Prostate gland (tissue), 2 donors: ENCODE measurements around the gene DDX31. TPM values are rescaled to one million over a fixed set of nuclear protein-coding genes. Genes with fewer than 3 reads are reported as not detected.

ENCODE experiments used
- DNase-seq: peaks from one replicate; pipeline ENCODE4 v3.0.0-alpha.2; 2019; ENCODE audit warnings: low spot score
- H3K27ac ChIP-seq, 2 donors: fragments of 200-600 bp; sonication (generic); 2 replicates each; pipeline ENCODE4 v1.5.1; 2017 to 2019
- H3K27me3 ChIP-seq: fragments of 200-600 bp; sonication (generic); replicated peaks from 2 replicates; pipeline ENCODE4 v1.5.1; 2019; ENCODE audit not compliant: insufficient read depth
- H3K36me3 ChIP-seq, 2 donors: fragments of 200-600 bp; sonication (generic); 1 replicate in 1 of 2; 2 replicates in 1 of 2; pipeline versions ENCODE4 v1.5.1 to v1.8.1; 2017 to 2019
- H3K4me1 ChIP-seq: fragments of 200-600 bp; sonication (generic); replicated peaks from 2 replicates; pipeline ENCODE4 v1.5.1; 2019
- H3K4me3 ChIP-seq, 2 donors: fragments of 200-600 bp; sonication (generic); 2 replicates each; pipeline ENCODE4 v1.5.1; 2017 to 2019
- H3K9me3 ChIP-seq: fragments of 200-600 bp; sonication (generic); 2 replicates; pipeline ENCODE4 v1.5.1; 2017
- POLR2A ChIP-seq: fragments of 450-650 bp; IDR thresholded peaks from one replicate; pipeline ENCODE4 v1.6.1; 2016; ENCODE audit warnings: antibody characterized with exemption, mild to moderate bottlenecking
- POLR2AphosphoS5 ChIP-seq: sonication (generic); formaldehyde crosslinking; IDR thresholded peaks from one replicate; pipeline ENCODE4 v1.6.1; 2017; ENCODE audit warnings: antibody characterized with exemption
- WGBS: methylation state at CpG from one replicate; pipeline ENCODE4 v1.1.5; 2018; 5-methylcytosine and 5-hydroxymethylcytosine counted together
- intact Hi-C: fragments of 100-400 bp; cut with DNase I; formaldehyde crosslinking; loops from one replicate; pipeline ENCODE4 v1.14.2; 2022
- total RNA-seq, 2 donors: library from RNA; depleted of rRNA; stranded (reverse); fragments of >200 nt; gene quantifications; one replicate each; pipeline ENCODE4 v1.1.0, GENCODE V29; 2016
- TF ChIP-seq, protein P1 (sequence below), 4 experiments: fragments of 200-600 bp in 2 of 4; fragments of 450-650 bp in 2 of 4; sonication (generic) in 2 of 4; IDR thresholded peaks; 1 replicate in 3 of 4; 2 replicates in 1 of 4; pipeline ENCODE4 v1.5.1; 2016 to 2019; ENCODE audit warnings: antibody characterized with exemption in 4 of 4, mild to moderate bottlenecking in 2 of 4, moderate library complexity in 2 of 4

DDX31 gene
- total RNA-seq, 2 donors from 2014 or later = 19.0 to 22.2 TPM

GRCh38 chr9:132602207-132602606 is 67.6 kb downstream of the DDX31 start:
- H3K9me3 ChIP-seq = no peaks in the 10 kb centered on the region
- WGBS = 81% methylated on average over 3 of the region's 3 CpGs
- no peak overlapping the region for H3K4me3 ChIP-seq
- H3K4me1 ChIP-seq = no peaks in the 10 kb centered on the region
- intact Hi-C loops = no loop called here
- DNase-seq = no peak
- TF ChIP-seq POLR2A = no peak
- no peak overlapping the region for H3K27ac ChIP-seq
- H3K36me3 ChIP-seq = peaks cover 0 to 4% of the 10 kb centered on the region in 2 donors
- H3K27me3 ChIP-seq = no peaks in the 10 kb centered on the region

- Histone ChIP-seq H3K4me3 (no peak overlapping the region), H3K27ac (no peak overlapping the region), H3K27me3 (no peaks in the 10 kb centered on the region), H3K9me3 (no peaks in the 10 kb centered on the region), H3K36me3 (peaks cover 0 to 4% of the 10 kb centered on the region in 2 donors), H3K4me1 (no peaks in the 10 kb centered on the region)
- intact Hi-C loops = no loop called here
- DNase-seq = no peak
- WGBS = 88% methylated on average over 12 of the region's 12 CpGs
- TF ChIP-seq, protein P1, sequence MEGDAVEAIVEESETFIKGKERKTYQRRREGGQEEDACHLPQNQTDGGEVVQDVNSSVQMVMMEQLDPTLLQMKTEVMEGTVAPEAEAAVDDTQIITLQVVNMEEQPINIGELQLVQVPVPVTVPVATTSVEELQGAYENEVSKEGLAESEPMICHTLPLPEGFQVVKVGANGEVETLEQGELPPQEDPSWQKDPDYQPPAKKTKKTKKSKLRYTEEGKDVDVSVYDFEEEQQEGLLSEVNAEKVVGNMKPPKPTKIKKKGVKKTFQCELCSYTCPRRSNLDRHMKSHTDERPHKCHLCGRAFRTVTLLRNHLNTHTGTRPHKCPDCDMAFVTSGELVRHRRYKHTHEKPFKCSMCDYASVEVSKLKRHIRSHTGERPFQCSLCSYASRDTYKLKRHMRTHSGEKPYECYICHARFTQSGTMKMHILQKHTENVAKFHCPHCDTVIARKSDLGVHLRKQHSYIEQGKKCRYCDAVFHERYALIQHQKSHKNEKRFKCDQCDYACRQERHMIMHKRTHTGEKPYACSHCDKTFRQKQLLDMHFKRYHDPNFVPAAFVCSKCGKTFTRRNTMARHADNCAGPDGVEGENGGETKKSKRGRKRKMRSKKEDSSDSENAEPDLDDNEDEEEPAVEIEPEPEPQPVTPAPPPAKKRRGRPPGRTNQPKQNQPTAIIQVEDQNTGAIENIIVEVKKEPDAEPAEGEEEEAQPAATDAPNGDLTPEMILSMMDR (IDR thresholded peaks at IDR 0.05) = no peak
- no peak for TF ChIP-seq POLR2AphosphoS5
- no peak for TF ChIP-seq POLR2A
Observed at GRCh38 chr9:132600326-132600984, 69.3 kb downstream of the DDX31 start.

GRCh38 chr9:132597073-132597775 is 72.6 kb downstream of the DDX31 start:
- Histone ChIP-seq H3K27me3 (no peaks in the 10 kb centered on the region), H3K36me3 (peaks cover 0 to 4% of the 10 kb centered on the region in 2 donors), H3K27ac (no peak overlapping the region), H3K4me1 (no peaks in the 10 kb centered on the region), H3K9me3 (no peaks in the 10 kb centered on the region), H3K4me3 (no peak overlapping the region)
- no peak for DNase-seq
- WGBS = 91% methylated on average over 16 of the region's 16 CpGs
- no peak for TF ChIP-seq POLR2A
- no peak for TF ChIP-seq POLR2AphosphoS5
- TF ChIP-seq, protein P1 (IDR thresholded peaks at IDR 0.05) = no peak
- intact Hi-C loops = no loop called here

GRCh38 chr9:132596200-132596599 is 73.6 kb downstream of the DDX31 start:
- intact Hi-C loops = no loop called here
- DNase-seq = no peak
- H3K27ac ChIP-seq = no peak overlapping the region
- H3K9me3 ChIP-seq = no peaks in the 10 kb centered on the region
- no peak overlapping the region for H3K4me3 ChIP-seq
- TF ChIP-seq POLR2AphosphoS5 (no peak), POLR2A (no peak)
- TF ChIP-seq, protein P1 (IDR thresholded peaks at IDR 0.05) = no peak
- H3K36me3 ChIP-seq = peaks cover 0 to 4% of the 10 kb centered on the region in 2 donors
- WGBS = 73% methylated on average over 3 of the region's 3 CpGs
- no peaks in the 10 kb centered on the region for H3K27me3 ChIP-seq
- no peaks in the 10 kb centered on the region for H3K4me1 ChIP-seq

GRCh38 chr9:132595319-132595718 is 74.5 kb downstream of the DDX31 start:
- Histone ChIP-seq H3K27ac (no peak overlapping the region), H3K36me3 (peaks cover 0 to 3% of the 10 kb centered on the region in 2 donors), H3K9me3 (no peaks in the 10 kb centered on the region), H3K4me3 (no peak overlapping the region), H3K27me3 (no peaks in the 10 kb centered on the region), H3K4me1 (no peaks in the 10 kb centered on the region)
- TF ChIP-seq, protein P1 (IDR thresholded peaks at IDR 0.05) = no peak
- TF ChIP-seq POLR2A (no peak), POLR2AphosphoS5 (no peak)
- intact Hi-C loops = no loop called here
- 73% methylated on average over 6 of the region's 6 CpGs for WGBS
- DNase-seq = no peak
